ENCODE measurements around the gene ADGRB3.

DNA sequence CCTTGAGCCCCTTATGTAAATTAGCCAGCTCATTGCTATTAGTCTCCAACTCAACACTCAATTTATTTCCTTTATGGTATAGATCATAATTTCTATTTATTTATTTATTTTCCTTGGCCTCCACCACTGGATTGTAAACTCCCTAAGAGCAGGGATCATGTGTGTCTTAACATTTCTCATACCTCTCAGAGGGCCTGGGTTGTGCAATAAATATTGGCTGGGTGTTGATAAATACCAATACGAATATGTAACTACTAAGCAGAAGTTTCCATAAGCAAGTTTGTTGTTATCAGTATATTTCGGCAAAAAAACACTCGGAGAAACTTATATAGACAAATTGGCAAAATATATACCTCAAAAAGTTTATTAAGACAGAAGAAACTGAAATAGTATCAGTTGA, 257.4 kb downstream of the ADGRB3 start:
- no peak for TF ChIP-seq ZBTB33 (IDR thresholded peaks at IDR 0.05)
- no peak for TF ChIP-seq CTCF (IDR thresholded peaks at IDR 0.05; ENCODE audit: low read depth, low read length, missing input control)
- no peak for TF ChIP-seq ATF3 (IDR thresholded peaks at IDR 0.05)
- TF ChIP-seq EGR1 (IDR thresholded peaks at IDR 0.05; ENCODE audit: low read depth in 2 of 2): no peak
- TF ChIP-seq REST (IDR thresholded peaks at IDR 0.05): no peak
- no peak for TF ChIP-seq HNF4G (IDR thresholded peaks at IDR 0.05)
